HL-60/S4 treated with retinoic acid at 250 ng/mL for 4 days and 3 days (cell line): Measurements from ENCODE around the gene RIN1.

ENCODE experiments used
- in situ Hi-C: fragments of 300-500 bp; cut with MboI; formaldehyde crosslinking; loops from 2 replicates; pipeline ENCODE4 v1.7.0; 2022; ENCODE audit warnings: low sequenced_read_pairs

Gene RIN1

GRCh38 chr11:66284526-66285078 lies 51.6 kb downstream of the RIN1 start:
- in situ Hi-C loops = no loop called here

GRCh38 chr11:66283461-66284105 lies 52.7 kb downstream of the RIN1 start:
- in situ Hi-C loops = no loop called here

DNA sequence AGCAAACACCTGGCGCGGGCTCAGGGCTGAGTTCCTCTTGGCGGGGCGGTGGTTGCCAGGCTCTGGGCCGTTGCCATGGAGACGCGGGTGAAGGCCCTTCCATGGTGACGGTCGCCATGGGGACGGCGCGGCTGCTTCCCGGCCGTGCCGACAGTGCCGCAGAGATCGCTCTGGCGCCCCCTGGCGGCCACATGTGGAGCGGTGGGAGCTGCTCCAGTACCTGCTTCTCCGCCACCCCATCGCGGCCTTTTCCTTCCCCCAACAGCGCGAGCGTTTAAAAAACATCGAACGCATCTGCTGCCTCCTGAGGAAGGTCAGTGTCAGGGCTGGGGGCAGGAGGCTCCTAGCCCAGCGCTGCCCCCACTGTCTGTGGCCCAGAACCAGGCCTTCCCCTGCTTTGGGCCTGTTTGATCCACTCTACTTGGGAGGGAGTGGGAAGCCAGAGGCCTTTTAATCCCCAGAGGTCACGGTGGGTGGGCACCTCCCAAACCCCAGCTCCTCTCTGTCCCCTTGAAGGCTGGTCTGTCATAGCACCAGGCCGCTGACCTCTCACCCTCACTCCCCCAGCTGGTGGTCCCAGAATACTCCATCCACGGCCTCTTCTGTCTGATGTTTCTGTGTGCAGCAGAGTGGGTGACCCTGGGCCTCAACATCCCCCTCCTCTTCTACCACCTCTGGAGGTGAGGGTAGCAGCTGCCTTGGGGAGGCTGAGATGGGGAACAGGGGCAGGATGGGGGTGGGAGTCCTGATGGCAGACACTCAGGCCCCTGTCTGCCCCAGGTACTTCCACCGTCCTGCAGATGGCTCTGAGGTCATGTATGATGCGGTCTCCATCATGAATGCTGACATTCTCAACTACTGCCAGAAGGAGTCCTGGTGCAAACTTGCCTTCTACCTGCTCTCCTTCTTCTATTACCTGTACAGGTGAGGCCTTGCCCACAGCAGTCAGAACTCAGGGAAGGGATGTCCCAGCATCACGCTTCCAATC lies 53.5 kb downstream of the RIN1 start:
- in situ Hi-C loops = no loop called here
